Fibroblast of skin of right quadriceps (primary cell): ENCODE data around the gene DPYD.

ENCODE experiments used
- DNase-seq: peaks from one replicate; pipeline ENCODE4 v3.0.0-alpha.2; 2013

Gene DPYD

DNA sequence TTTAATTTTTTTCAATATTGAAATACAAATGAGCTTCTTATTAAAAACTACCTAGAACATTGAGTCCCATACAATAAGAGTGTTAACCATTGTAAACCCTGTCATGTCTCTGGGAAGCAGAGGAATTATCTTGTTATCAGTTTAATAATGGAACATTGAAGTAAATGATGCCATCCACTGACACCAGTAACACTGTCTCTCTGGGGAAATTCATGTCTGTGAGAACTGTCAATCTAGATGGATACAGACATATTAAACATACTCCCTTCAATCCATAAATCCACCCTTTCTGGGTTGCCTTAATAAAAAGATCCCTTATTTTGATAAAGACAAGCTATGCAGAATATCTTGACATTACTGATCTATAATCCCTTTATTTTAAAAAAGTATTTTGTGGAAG is 503.2 kb downstream of the DPYD start:
- no peak for DNase-seq

DNA sequence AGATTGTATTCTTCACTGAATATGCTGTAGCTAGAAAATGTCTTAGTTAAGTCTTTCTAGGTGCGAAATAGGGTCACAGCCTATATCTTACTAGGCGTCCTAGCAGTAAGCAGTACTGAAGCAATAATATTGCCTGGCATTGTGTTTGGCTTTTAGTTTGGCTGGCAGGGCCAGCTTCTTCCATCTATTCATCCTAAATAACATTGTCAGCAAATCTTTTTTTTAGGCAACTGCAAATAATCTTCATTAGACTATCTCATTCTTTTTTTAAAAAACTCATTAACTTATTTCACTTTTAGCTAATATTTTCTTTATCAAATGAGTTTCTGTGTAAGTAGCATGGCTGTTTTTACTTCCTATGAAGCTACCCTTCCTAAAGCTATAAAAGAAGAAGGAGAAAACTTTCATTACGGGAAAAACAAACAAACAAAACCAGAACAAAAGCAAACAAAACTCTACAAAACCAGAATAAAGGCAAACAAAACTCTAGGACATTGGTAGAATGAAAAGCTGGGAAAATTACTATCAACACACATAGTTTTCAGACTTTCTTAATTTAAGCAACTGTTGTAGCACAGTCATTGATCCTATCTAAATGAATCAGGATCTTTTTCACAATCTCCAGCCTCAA is 506.0 kb downstream of the DPYD start:
- DNase-seq: no peak

DNA sequence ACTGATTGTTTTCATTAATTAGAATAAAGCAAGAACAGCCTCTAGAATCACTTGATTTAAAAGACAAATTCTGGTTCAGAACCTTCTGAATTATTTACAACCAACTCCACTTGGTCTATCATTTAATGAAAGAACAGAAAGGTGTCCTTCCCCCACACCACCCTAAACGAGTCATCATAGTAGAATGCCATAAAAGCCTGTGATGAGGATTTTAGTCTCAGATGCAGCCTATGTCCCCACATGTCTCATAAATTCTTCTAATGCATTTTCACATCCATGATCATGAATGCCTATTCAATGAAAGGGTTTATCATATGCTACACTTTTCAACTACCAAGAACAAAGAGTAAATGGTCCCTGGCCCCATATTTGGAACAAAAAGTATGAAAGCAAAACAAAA is 508.1 kb downstream of the DPYD start:
- DNase-seq: peak; percentile 58

DNA sequence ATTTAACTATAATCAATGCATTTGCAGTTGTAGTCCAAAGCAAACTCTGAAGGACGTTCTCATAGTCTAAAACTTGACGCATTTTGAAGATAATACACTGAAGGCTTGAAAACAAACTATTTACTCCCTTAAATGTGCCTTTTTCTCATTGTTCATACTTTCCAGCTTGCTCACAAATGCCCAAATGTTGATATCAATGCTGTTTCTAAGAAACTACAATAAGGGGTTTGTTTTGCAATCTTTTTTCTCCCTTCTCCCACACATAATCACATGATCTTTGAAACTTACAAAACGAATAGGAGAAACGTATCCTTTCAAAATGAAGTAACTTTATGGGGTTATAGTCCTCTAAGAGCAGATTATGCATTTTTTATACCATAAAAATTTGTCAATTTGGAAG is 508.7 kb downstream of the DPYD start:
- DNase-seq: no peak

DNA sequence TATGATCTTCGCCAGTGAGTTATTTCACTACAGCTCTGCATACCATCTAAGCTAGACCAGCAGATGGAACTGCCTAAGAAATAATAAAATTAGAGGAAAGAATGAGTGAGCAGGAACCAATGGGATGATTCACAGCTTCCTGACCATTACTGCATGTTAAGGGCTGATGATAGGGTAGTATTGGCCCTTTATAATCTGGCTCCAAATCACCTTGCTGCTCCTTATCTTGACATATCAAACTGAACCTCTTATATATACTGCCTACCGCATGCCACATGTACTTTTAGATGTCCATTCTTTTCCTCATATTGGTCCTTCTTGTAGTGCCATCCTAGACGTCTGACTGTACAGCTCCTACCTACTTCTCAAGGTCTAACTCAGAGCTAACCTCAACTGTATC is 524.4 kb downstream of the DPYD start:
- peak; percentile 56 for DNase-seq

DNA sequence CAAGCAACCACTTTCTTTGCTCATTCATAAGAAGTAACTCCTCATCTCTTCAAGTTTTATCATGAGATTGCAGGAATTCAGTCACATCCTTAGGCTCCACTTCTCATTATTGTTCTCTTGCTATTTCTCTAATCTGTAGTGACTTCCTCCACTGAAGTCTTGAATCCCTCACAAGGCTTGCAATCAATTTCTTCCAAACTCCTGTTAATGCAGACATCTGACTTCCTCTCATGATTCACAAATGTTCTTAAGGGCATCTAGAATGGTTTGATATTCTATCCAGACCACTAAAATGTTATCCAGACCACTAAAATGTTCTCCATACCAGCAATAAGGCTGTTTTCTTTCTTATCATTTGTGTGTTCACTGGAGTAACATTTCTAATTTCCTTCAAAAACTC is 528.1 kb downstream of the DPYD start:
- no peak for DNase-seq

DNA sequence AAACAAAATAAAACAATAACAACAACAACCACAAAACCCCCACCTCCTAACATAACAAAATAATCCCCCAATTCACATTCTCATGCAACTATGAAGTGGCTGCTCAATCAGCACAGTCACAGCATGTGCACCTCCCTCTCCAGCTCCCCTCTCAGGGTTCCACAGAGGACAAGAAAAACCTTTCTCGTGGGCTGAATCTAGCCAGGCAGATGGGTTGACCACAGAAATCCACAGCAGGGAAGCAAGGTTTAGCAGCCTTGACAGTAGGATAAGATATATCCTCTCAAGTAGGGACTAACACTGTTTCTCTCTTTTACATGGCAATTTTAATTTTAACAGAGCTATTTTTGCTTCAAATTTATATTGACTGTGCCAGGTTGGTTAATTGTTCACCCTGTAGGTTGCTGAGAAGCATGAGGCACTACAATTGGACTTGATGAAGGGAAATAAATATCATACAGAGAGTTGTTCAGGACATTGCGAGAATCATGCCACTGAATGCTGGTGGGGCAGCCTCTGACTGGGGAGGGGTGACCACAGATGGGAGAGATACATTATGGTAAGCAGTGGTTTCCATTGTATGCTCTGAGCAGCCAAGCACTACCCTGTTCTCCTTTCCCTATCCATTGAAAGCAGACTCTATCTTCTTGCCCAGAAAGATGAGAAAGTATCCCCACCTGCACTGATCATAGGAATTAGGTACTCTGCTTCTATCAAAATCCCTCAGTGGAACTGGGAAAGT is 535.1 kb downstream of the DPYD start:
- no peak for DNase-seq

DNA sequence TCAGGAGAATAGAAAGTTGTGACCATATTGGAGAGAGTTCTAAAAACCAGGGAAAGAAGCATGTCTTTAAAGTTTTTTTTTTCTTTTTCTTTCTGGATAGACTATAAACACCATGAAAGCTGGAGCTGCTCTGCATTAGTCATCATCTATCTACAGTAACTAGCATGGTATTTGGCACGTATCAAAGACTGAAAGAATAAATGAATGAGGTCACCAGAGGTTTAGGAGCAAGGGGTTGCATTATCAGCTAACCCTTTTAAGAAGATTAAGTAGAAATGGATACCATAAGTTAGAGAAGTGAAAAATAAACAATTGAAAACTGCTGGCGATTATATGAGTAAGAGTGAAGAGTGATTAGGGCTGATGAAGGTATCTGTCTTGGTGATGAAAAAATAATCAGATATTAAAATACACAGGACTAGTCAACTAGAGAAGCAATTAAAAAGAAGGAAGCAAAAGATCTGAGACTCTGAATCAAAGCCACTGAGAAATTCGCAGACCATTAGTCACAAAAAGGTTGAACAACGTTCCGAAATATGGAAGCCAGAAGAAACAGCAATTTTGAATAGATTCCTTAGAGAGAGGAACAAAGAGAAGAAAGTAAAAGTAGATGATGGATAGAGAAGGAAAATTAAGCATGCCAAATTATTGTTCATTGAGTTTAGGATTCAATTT is 536.4 kb downstream of the DPYD start:
- DNase-seq: peak; percentile 90

DNA sequence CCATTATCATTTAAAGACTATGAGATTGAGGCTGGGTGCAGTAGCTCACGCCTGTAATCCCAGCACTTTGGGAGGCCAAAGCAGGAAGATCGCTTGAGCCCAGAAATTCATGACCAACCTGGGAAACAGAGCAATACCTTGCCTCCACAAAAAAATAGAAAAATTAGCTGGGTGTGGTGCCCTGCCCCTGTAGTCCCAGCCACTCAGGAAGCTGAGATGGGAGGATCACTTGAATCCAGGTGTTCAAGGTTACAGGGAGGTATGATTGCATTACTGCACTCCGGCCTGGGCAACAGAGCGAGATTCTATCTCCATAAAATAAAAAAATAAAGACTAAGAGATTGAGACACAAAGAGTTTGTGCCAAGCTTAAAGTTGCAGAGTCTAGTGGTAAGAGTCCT is 537.0 kb downstream of the DPYD start:
- no peak for DNase-seq

DNA sequence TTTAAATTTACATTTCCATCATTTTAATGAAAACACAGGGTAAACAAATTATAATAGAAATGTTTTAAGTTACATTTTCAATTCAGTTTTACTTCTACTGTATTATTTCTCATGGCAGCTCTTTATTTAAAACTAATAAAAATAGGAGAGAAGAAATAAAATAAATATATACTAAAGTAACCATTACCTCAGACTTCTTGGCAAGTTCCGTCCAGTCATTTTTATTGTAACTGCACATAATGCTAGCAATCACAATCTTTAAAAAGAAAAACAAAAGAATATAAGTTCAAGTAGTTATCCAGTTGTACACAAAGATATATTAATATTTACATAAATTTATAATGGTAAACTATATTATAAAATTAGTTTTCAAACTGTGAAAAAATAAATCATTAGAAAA is 538.6 kb downstream of the DPYD start:
- DNase-seq: no peak

DNA sequence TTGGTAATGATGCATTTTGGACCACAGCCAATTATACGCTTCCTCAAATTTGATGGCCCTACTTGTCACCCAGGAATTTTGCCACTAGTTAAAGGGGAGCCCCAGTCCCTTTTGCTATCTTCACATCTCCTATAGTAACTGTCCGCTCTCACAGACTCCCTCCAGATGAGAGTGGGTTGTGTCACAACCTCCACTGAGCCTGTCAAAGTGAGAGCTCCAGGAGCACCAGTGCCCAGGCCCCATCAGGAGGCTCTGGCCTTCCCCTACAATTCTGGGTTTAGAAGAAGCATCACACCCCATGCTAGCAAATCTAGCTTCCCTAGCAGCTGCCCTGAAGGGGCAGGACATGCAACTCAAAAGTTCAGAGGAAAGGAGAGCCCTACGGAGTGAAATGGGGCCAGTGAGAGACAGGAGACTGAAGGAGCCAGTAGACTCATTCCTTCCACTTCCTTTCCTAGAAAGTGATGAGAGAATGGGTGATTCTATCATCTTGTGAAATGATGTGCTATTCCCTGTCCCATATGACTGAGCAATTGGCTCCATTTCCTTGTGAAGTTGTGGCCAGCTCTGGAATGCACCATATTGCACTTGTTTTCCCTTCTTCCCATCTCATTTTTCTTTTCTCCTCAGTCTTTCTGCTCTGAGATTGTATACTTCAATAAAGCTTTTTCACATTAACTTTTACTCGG is 541.3 kb downstream of the DPYD start:
- peak; percentile 86 for DNase-seq

DNA sequence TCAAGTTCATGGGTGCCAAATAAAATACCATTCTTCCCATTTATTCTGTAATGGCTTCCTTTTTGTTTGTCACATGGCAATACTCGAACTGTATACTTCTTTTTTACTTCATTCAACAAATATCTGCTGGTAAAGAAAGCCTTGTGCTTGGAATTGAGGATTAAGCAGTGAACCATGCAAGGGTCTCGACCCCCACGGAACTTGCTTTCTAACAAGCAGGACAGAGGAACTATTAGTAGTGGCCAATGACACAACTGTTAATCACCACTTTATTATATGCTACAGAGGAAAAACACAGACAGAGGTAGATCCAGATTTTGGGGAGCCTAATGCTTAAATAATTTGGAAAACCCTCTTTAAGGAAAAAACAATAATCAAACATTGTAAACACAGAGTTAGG is 542.2 kb downstream of the DPYD start:
- no peak for DNase-seq

DNA sequence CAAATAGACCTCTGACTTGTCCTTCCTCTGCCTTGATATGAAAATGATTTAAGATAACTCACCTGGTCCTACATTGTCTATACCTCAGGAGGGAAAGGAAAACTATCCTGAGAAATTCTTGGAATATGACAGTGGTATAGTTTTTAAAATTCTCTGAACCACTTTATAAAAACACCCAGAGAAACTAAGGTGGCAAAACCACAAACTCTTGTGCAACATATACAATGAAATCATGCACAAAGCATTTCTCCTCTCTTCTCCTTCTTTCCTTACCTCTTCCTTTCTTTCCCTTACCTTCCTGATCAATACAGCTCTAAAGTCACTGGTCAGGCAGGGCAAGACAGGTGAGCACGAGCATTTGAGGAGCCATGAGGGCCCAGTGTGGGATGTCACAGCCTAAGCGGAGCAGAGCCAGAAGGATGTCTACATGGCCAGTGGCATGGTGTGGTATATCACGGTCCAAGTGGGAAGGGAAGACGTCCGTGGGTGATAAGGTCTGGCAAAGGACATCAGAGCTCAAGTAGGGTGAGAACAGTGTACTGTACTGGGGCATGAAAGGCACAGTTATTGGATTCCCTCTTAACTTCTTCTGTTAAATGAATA is 543.3 kb downstream of the DPYD start:
- DNase-seq: no peak

DNA sequence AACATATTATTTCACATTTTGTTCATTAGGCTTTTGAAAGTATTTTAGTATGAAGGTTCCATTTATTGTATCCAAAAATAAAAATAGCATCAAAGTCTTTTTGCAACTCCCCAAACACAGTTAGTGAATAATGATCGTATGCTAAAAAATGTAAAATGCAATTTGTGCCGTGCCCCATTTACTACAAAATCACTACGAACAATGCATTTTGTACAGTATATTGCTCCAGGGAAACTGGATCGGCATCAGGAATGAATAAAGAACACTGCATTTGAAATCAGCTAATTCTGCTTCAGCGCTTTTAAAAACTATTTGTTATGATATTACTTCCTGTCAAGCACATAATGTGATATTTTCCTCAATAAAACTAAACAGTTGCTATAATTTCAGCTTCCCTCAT is 547.8 kb downstream of the DPYD start:
- no peak for DNase-seq

DNA sequence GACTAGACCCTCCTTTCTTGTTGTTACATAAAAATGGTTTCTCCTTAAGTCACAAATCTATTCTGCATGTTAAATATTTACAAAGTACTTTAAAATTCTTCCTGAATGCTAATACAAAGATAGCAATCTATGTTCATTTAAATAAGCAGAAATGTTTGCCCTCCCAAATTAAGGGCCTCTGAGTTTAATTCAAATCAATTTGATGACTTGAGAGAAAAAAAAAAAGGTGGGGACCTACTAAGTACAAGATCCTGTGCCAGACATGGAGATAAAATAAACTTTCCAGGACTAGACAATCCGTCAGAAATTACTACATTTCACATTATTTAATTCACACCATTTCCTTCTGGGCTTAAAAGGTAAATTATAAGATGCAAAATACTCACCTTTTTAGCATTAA is 548.3 kb downstream of the DPYD start:
- DNase-seq: no peak

DNA sequence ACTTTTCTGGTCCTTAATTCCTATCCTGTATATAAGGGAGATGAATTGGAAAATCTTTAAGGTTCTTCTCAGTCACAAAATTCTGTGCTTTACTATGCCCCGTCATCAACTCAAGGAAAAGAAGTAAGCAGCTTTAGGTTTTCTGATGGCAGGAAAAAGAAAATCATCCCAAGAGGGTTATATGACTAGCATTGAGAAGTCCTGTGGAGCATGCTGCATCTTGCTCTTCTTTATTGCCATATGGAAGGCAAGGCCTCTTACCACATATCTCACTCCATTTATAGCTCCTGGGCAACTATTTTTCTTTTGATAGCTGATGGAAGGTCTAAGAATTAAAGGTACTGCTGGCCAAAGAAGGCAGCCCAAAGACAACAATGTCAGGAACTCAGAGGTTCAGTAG is 552.5 kb downstream of the DPYD start:
- no peak for DNase-seq

DNA sequence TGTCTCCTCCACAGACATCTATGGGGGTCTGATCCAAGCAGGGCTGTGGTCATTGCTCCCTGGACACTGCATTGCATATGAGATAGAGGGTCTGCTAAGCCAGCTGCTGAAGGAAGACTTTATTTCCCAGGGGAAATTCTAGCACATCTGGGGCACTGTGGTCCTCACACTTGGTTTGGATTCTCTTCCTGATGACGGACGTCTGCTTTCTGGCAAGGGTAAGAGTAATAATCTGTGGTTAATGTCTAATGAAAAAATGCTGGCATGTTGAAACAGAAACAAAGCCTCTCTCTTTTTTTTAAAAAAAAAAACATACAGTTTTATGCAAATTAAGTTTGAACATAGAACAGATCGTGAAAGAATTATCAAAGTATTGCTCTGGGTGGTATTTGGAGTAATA is 553.9 kb downstream of the DPYD start:
- DNase-seq: peak; percentile 37

DNA sequence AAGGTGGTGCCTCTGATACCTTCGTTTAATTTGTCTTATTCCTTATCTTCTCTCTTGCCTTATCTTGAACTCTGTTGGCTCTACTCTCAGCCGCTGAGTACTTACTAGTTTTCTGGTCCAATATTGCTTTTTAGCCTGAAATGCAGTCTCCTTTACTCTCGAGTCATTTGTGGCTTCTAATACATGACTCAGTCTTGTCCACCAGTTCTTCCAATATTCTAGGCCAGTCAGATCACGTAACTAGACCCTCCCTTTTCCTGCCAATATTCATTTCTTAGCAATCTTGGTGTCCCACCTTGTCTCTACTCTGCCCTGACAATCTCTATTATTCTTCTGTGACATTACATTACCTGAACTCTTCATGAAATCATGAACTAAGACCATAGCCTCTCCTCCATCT is 555.8 kb downstream of the DPYD start:
- no peak for DNase-seq

DNA sequence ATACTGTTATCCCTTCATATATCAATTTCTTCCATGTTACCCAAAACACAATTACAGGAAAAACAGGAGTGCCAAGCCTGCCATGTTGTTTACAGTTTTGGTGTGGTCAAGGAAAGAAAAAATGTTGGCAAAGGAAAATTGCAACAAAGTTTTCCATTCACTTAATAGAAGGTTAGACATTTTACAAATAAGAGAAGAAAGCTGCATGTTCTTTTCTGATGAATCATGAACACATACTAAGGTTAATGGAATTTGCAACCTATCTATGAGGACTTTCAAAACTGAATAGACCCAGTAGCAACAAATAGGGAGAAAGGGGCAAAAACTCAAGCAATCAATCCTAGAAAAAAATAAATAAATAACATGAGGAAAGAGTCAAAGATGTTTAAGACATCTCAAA is 556.7 kb downstream of the DPYD start:
- DNase-seq: peak; percentile 59

DNA sequence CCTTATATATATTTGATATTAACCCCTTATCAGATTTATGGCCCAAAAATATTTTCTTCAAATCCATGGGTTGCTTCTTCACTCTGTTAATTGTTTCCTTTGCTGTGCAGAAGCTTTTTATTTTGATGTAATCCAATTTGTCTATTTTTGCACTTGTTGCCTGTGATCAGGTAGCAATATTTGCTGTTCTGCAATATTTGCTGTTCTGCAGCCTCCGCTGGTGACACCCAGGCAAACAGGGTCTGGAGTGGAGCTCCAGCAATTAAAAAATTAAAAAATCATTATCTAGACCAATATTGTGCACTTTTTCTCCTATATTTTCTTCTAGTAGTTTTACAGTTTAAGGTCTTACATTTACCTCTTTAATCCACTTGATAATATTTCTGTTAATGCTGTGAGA is 564.5 kb downstream of the DPYD start:
- no peak for DNase-seq

DNA sequence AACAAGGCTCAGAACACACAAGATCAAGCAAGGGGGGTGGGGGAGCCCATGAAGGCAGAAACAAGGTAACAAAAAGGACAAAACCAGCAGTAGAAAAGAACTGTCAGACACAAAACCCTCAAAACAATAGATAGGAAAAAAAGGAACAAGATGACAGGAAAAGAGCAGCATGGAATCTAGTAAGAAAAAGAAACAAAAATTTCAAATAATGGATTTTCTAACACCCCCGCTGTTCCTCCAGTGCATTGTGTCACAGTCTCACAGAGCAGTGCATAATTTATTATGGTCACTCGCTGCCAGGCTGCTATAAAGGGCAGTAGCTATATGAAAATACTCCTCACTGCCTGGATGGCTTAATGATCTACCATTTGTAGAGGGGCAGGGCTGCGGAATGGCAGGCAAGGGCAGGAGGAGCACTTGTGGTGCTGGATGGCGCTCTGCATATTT is 567.9 kb downstream of the DPYD start:
- DNase-seq: no peak

DNA sequence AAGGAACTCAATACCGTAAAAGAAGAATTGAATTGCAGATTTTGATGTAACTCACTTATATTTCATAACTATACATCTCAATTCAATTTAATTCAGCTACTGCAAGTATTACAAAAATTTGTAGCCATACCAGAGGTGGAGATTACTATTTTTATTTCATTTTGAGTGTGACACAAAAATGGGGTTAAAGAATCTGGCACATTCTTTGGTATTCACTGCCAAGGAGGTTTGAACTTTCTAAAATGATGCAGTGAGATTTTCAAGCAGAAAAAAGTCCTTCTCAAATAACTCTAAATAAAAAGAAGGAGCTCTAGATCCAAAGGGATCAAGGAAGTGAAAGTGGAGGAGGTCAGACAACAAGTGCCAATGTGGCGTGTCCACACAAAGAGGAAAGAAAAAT is 569.0 kb downstream of the DPYD start:
- peak; percentile 18 for DNase-seq

DNA sequence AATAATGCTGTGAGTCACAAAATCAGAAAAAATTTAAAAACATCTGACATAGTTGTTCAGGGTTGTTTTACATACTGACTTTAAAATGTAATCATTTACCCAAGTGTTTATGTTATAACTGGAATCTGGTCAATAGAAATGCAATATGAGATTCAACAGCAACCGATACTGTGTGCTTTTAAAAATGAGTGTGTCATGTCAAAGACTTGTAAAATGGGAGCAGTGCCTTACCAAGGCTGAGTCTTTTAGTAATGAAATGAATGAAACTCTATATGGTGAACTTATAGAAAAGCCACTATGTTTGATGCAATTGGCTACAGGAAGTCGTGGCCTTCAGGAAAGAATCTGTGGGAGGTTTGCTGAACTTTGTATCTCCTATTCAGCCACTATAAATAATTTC is 570.2 kb downstream of the DPYD start:
- peak; percentile 69 for DNase-seq
